HG02938 (cell line): ENCODE data around the gene PLOD3.

ENCODE experiments used
- ATAC-seq: cut with Tn5 transposase; IDR thresholded peaks from one replicate; pipeline ENCODE4 v1.9.1; 2021; ENCODE audit warnings: mild to moderate bottlenecking, moderate library complexity; ENCODE audit not compliant: unreplicated experiment

The PLOD3 gene

DNA sequence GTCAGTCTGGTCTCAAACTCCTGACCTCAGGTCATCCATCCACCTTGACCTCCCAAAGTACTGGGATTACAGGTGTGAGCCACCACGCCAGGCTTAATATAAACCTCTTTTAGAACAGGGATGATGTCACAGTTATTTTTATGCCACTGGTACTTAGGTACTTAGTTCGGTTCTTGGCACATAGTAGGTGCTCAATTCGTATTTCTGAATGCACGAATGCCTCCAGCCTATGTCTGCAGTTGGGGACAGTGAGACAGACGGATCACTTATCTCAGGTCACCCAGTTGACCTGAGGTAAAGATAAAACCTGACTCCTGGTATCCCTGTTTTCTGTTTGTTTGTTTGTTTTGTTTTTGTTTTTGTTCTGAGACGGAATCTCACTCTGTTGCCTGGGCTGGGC lies 31.2 kb downstream of the PLOD3 start:
- ATAC-seq, result no peak

DNA sequence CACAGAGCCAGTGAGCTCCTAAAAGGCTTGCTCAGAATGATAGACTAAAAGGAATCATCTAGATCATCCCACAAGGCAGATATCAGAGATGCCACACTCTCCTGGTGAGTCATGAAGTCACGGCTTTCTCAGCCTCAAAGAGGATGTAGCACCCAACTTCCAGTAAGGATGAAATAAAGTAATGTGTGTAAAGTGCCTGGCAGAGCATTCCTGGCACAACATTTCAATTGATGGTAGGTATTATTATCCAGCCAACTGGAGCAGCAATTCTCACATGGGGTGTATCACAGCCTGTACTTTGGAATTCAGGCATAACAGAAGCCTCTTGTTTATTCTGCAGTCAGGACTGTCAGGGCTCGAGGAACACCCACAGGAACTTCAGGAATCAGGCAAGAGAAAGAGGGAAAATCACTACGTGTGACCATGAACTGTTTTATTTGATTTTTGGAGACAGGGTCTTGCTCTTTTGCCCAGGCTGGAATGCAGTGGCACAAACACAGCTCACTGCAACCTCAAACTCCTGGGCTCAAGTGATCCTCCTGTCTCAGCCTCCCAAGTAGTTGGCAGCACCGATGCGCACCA lies 32.0 kb downstream of the PLOD3 start:
- ATAC-seq, result no peak

DNA sequence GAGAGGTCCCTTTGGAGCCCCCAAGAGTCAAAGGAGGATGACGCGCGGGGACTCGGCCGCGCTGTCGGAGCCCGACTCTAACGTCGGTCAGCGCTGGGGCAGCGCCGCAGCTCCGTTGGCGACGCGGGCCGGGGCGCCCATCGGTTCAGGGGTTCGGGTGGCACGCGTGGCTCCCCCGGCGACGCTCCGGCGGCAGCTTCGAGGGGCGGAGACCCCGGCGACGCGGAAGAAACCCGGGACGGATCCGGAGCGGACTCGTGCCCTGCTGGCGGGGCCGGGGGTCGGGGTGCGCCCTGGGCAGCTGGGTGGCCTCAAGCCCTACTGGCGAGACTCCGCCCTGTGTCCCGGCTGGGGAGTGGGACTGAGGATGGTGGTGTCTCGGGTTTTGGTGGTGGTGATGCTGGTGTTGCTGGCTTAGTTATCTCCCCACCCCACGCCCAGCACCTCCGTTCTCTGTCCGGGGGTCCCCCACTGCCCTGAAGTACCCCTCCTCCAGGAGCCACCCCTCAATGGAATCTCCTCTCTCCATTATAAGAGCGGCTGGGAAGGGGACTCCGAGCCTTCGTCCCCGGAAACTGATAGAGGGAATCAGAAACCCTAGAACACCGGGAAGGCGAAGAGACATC lies 37.1 kb downstream of the PLOD3 start, which contains the start of gene NAT16:
Gene NAT16, minus strand, starts transcription at position 164 of the 626 bp plus-strand sequence. CDS start 5,486 bp downstream, outside the sequence.
- ATAC-seq, result no peak

DNA sequence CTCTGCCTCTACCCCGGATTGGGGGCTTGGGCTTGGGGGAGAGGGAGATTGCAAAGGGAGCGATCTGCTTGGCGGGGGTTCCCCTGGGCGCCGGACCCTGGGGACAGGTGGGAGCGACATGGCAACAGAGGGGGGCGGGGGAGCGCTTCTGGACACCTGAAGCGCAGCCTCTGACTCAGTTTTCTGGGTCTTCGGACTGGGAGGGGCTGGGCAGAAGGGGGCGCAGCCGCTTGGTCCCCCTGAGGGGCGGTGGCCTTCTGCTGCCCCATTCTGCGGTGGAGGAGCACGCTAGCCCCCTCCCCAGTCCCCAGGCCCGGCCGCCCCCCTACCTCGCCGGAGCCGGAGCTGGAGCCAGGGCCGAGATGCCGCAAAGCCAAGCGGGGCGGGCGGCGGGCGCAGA lies 37.7 kb downstream of the PLOD3 start:
- no peak for ATAC-seq

DNA sequence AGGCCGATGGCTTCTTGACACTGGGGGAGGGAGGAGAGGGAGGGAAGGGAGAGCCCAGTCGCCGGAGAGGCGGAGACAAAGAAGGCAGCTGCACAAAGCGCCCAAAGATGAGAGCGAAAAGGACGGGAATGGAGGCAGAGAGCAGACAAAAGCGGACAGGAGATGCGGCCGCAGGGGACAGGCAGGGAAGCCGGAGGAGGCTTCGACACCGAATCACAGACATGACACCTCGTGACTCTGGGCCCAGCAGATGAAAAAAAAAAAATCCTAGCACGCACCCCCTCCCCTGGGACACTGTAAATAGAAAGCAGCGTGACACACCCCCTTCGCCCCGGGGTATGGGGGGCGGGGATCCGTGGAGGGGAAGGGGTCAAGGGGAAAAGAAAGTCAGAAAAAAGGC lies 38.3 kb downstream of the PLOD3 start:
- ATAC-seq, result no peak

DNA sequence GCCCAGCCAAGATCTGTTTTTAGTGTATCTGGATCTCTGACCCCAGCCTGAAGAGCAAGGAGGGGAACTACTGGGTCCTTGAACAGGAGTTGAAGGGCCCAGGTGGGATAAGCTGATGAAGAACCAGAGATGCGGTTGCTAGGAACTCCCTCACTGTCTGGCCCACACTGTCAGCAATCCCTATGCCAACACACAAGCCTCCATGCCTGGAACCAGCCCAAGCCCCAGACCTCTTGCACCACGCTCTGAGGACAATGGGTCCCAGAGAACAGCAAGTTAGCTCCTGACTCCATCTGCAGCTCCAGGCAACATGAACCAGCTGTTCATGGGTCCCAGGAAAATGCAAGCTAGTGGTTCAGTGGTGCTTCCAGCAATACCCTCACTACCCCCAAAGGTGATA lies 39.7 kb downstream of the PLOD3 start:
- no peak for ATAC-seq

DNA sequence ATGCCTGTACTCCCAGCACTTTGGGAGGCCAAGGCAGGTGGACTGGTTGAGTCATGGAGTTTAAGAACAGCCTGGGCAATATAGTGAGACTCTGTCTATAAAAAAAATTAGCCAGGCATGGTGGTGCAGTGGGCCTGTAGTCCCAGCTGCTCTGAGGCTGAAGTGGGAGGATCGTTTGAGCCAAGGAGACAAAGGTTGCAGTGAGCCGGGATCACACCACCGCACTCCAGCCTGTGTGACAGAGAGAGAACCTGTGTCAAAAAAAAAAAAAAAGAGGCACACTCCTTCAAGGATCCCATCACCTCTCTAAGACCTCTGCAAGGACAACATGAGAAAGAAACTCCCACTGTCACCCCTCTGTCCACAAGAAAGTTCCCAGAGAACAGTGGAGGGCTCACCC lies 41.7 kb downstream of the PLOD3 start:
- ATAC-seq, result no peak

DNA sequence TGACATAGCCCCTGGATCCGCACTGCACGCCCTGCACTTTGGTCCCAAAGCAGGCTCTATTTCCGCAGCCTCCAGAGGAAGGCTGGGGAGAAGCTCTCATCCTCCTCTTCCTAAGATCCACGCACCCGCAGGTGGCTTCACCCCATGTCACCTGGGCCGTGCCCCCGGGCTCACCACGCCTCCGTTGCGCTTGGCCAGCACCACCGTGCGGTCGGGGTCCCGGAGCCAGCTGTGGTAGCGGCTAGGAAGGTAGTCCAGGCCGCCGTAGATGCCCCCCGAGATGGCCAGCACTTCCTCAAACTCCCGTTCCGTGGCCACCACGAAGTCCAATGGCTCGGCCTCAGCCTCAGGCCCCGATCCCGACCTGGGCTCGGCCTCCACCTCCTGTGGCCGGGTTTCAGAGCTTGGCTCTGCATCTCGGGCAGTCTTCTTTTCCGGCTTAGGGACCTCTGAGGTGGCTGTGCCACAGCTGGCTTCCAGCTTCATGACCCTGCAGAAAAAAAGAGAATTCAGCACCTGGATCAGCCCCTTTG lies 43.0 kb downstream of the PLOD3 start:
- no peak for ATAC-seq

DNA sequence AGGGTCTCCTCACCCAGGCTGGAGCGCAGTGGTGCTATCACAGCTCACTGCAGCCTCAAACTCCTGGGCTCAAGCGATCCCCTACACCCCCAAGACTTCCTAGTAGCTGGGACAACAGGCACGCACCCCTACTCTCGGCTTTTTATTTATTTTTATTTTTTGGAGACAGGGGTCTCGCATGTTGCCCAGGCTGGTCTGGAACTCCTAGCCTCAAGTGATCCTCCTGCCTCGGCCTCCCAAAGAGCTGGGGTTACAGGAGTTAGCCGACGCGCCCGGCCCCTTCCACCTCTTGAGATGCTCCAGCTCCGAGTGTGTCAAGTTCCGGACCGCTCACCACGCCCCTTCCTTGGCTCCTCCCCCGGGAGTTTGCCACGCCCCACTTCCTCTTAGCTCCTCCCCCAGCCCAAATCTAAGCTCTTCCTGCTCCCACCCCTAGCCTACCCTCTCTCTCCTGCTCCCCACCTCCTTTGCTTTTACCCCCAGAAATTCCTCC lies 43.6 kb downstream of the PLOD3 start:
- ATAC-seq, result no peak

DNA sequence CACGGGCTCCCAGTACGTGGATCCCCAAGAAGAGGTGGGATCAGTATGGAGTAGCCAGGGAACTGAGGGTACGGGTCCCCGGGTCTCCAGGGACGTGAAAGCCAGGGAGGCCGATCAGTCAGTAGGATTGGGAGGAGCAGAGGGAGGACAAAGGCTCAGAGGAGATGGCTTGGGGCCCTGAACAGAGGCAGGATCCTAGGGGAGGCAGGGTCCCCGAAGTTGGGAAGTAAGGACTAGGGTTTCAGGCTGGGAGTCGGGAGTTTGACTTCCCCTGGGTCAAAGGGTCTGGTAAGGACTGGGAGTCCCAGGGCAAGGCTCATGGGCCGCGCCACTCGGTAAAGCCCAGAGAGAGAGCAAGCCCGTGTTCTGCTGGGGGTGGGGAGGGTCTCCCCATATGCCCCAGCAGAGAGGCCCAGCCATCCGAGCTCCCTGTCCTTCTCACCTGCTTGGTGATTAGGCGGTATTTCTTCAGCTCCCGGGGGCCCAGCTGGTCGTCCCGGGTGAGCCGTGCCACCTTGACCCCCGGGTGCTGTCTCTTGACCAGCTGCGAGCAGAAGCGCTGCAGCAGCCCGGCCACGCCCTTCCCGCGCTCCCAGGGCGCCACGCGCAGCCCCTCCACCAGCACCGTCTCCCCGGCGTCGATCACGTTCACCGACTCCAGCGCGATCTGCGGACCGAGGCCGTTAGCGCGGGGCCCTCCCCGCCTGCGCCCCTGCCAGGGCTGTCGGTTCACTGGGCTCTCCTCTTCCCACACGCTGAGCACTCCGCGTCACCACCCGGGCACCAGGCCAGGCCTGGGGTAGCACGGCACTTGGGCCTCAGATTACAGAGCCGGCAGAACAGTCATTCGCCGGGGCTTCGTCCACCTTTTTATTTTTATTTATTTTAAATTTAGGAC lies 44.3 kb downstream of the PLOD3 start:
- no peak for ATAC-seq

DNA sequence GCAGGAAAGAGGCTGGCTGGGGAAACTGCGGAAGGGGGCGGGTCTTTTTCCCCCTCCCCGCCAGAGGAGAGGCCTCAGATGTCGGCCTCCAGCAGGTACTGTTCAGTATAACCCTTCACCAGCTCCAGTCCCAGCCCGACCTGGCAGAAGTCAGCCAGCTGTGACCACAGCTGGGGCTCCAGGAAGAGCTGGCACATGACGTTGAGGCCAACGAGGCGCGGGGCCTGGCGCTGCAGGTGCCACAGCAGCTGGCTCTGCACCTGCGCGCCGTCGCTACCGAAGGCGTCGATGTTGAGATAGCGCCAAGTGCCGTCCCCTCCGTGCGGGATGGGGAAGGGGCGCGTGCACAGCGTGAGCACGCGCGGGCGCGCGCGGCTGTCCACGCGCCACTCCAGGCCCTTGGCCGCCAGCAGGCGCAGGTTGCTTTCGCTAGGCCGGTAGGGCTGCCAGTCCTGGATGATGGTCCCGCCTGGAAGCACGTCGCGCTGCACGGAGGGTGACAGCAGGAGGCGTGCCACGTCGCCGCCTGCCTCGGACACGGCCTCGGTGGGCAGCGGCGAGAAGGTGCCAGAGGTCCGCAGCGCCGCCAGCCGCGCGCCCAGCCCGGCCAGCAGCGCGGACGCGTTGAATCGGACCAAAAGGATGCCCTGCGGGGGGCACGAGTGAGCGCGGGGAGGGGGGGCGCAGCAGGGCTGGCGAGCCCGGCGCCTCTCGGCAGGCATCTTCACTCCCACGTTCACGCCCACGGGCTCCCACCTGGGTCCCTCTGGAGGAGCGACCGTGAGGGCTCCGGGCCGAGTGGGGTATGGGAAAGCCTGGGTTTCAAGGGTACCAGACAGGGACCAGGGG lies 45.2 kb downstream of the PLOD3 start:
- no peak for ATAC-seq

DNA sequence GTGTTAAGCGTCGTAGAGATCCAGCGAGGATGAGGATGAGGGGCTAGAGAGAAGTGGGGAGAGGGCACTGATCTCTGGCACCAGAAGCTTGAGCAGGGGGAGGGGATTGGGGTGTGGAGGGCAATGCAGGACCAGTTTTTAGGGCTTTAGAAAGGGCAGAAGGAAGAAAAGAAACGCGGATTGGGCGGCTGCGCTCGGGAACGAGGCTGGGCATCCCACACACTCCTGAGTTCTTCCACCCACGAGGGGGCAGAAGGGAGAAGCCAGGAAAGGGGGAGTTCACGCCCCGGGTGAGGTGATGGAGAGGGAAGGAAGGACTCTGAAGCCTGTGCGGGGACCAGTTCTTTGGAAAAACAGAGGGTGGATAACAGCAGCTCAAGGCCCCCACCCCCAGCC lies 45.9 kb downstream of the PLOD3 start:
- ATAC-seq, result no peak

DNA sequence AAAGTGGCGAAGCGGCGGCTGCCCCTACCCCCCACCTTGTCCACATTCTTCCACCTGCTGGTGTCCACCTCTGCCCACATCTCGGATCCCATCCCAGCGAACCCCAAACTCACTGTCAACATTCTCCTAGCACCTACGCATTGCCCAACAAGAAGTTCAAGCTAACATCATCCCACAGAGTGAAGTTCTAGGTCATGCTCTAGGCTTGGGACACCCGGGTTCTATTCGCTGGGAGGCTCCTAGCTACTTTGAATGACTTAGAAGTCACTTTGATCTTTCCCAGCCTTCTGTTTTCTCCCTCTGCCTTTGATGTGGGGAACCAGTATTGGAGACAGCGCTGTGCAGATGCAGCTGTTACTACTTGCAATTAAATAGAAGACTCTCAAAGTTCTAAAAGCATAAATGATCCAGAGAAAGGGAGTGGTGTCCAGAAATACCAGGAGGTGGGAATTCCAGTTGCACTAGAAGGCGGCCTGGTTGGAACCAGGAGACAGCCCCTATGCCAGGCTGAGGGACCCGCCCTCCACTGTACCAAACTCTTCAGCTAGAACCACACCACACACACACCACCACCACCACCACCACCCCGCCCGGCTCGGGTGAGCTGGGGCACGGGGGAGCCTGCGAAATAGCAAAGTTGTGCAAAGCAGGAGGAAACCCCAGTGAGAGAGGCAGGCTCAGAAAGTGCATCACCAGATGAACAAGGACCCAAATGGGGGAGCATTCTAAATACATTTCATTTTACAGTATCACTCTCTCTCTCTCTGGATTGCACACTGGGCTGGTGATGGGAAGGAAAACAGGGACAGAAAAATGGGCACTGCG lies 46.6 kb downstream of the PLOD3 start:
- no peak for ATAC-seq

DNA sequence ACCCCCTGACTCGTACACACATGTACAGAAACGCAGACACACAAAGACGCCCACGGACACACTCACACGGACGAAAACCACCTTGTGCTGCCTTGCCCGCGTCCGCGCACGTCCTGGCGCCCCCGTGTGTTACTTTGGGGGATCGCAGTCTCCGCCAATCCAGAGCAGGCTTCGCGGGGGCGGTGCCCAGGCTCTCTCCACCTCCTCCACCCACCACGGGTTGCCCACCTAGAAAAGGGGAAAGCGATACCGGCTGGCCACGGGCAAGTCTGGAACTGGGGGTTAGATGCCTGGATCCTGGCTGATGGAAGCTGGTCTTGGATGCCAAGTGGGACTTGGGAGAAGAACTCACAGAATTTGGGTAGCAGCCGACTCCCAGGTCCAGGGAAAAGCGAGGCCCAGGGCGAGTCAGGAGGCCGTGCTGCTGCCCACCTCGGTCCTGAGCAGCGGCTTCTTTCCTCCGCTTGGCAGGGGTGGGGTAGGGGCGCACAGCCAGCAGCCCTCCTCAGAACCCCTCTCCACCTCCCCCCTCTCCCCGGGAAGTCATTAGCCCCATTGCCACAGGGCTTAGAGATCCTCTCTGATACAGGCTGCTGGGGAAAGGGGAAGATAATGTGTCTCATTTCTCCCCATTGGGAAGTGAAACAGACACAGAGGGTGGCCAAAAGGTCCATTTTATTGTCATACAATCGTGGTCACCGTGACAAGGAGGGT lies 47.4 kb downstream of the PLOD3 start:
- ATAC-seq, result no peak

DNA sequence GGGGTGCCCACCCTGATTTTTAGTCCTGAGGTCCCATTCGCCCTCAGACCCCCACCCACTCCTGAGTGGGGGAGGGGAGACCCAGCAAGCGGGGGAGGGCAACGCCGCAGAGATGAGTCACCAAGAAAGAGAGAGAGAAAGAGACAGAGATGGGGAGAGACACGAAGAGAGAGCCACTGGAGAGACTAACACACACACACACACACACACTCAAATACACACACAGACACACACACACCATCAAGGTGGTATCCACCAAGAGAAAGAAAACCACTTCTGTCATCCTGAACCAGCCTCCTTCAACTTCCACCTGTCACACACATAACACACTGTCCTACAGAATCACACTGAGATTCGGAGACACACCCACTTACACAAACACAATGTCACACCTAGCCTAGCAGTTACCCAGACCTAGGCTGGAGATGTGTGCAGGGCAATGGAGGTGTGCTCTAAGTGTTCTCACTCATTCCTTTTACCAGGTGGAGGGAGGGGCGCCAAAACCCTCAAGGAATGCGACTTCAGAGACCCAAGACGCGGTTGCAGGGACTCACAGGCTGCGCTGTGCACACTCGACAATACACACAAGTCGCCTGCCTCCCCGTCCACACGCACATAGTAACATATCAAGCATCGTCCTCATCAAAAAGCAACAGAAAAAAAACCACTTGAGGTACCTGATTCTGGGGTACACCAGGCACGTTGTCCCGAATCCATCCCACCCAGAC lies 48.1 kb downstream of the PLOD3 start:
- no peak for ATAC-seq

DNA sequence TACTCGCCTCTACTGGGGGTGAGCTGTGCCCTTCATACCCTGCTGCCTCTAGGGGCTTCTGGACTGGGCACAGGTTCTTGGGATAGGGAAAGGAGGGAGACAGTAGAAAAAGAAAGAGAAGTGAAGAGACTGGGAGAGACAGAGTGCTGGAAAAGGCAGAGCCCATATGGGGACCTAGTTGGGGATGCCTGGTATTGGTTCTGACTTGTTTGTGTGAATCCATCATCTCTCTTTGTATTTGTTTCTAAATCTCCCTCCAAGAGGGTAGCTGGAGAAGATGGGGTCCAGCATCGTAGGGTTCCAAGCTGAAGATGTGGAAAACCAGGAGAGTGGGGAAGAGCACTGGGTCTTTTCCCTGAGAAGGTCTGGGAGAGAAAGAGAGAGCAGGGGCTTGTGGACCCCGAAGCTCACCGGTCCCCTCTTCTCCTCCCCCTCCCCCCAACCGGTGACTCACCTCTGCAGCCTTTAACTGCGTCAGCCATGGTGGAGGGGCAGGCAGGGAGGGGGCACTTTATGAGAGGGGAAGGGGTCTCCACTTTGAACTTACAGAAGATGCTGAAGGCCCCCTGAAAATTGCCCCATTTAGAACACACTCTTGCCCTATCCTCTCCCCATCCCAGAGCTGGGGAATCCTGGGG lies 48.9 kb downstream of the PLOD3 start:
- no peak for ATAC-seq

DNA sequence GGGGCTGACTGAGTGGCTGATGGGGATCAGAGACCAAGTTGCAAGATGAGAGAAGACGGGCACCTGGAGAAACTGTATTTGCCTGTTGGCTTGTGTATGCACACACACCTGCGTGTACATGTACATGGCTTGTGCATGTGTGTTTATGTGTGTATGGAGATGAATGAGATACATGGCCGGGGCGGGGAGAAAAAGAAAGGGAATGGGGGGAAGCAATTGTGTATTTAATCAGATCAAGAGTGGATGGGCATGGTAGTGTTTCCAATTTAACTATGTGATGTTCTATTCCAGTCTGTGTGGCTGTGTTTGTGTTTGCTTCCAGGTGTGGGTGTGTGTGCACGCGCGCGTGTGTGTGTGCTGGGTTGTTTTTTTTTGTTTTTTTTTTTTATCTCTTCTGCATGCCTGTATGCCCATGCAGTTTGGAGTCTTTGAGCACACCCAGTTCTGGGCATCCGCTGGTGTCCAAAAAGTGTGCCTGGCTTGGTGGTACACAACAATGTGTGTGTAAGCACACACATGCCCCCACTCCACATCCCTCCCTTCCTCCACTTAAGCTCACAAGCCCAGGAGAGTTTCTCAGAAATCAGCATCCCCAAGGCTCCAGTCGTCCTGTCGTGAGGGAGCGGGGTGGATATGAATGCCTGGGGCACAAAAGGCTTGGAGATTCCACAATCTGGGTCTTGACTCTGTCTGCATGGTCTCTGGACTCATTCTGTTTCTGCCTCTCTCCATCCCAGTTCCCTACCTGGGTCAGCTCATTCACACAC lies 49.6 kb downstream of the PLOD3 start:
- no peak for ATAC-seq
